Caco-2 (cell line): ENCODE measurements around the gene GPAT3. TPM values are rescaled to one million over a fixed set of nuclear protein-coding genes. Genes with fewer than 3 reads are reported as not detected.

Experiments
- BruUV-seq: library from RNA; stranded (reverse); fragments of 400-500 nt; replicated peaks from 2 replicates; lab custom pipeline; 2021; lab: Mats Ljungman, UMichigan
- CTCF ChIA-PET: fragments of 300-600 bp; sonication (Branson Sonifier 250); formaldehyde crosslinking; loops from one replicate; lab custom pipeline; 2022; ENCODE audit warnings: antibody characterized with exemption; lab: Charles Lee
- POLR2A ChIA-PET: fragments of 300-600 bp; sonication (Branson Sonifier 250); formaldehyde crosslinking; loops from one replicate; lab custom pipeline; 2022; ENCODE audit warnings: antibody characterized with exemption; lab: Charles Lee
- DNase-seq, 2 experiments: peaks; one replicate each; pipeline versions ENCODE4 v3.0.0 to v3.0.0-alpha.2; 2020 to 2022
- H3K27me3 ChIP-seq: replicated peaks from 2 replicates; pipeline ENCODE4 v1.6.0; 2011; ENCODE audit warnings: low read length; ENCODE audit not compliant: control insufficient read depth, insufficient read depth
- H3K36me3 ChIP-seq: 2 replicates; pipeline ENCODE4 v1.5.1; 2011; ENCODE audit warnings: low read length; ENCODE audit not compliant: control insufficient read depth, insufficient read depth
- H3K4me1 ChIP-seq: fragments of 250-450 bp; sonication (Bioruptor Pico); 2 replicates; pipeline ENCODE4 v1.5.1; 2020; ENCODE audit warnings: mild to moderate bottlenecking
- H3K4me3 ChIP-seq: 2 replicates; pipeline ENCODE4 v1.5.1; 2011; ENCODE audit warnings: low read depth, mild to moderate bottlenecking, control low read depth, low read length
- H3K9me3 ChIP-seq: fragments of 250-450 bp; sonication (Bioruptor Pico); 2 replicates; pipeline ENCODE4 v1.5.1; 2020; ENCODE audit warnings: mild to moderate bottlenecking, moderate library complexity
- H3K27ac Mint-ChIP-seq: one replicate; pipeline ENCODE4 v1.8.0; 2022; ENCODE audit warnings: mixed read lengths; ENCODE audit not compliant: unreplicated experiment
- H3K27me3 Mint-ChIP-seq: one replicate; pipeline ENCODE4 v1.8.0; 2022; ENCODE audit warnings: mixed read lengths; ENCODE audit not compliant: insufficient read depth, unreplicated experiment
- H3K36me3 Mint-ChIP-seq: one replicate; pipeline ENCODE4 v1.8.0; 2022; ENCODE audit warnings: mild to moderate bottlenecking, mixed read lengths; ENCODE audit not compliant: insufficient read depth, unreplicated experiment
- H3K4me1 Mint-ChIP-seq: one replicate; pipeline ENCODE4 v1.8.0; 2022; ENCODE audit warnings: low read depth, mixed read lengths; ENCODE audit not compliant: unreplicated experiment
- H3K4me3 Mint-ChIP-seq: one replicate; pipeline ENCODE4 v1.8.0; 2022; ENCODE audit warnings: mild to moderate bottlenecking, moderate library complexity, mixed read lengths; ENCODE audit not compliant: unreplicated experiment
- H3K9me3 Mint-ChIP-seq: one replicate; pipeline ENCODE4 v1.8.0; 2022; ENCODE audit warnings: mixed read lengths; ENCODE audit not compliant: unreplicated experiment
- CTCF ChIP-seq, 2 experiments: fragments of 200-600 bp in 1 of 2; IDR thresholded peaks; 1 replicate in 1 of 2; 2 replicates in 1 of 2; pipeline versions ENCODE4 v1.5.1 to v1.8.0; 2011 to 2022; ENCODE audit warnings: antibody characterized with exemption in 1 of 2, control low read depth in 1 of 2, inconsistent platforms in 1 of 2, low read depth in 1 of 2, low read length in 1 of 2, mild to moderate bottlenecking in 1 of 2, moderate library complexity in 1 of 2; ENCODE audit not compliant: insufficient read depth in 1 of 2, severe bottlenecking in 1 of 2, unreplicated experiment in 1 of 2
- intact Hi-C: fragments of 100-400 bp; cut with micrococcal nuclease; formaldehyde crosslinking; loops from one replicate; pipeline ENCODE4 v1.10.0; 2022; ENCODE audit not compliant: unreplicated experiment
- total RNA-seq: library from RNA; stranded (reverse); gene quantifications from 2 replicates; pipeline ENCODE4 v1.2.3, GENCODE V29; 2022

Gene GPAT3
- total RNA-seq, 1 experiment from 2014 or later: 4.6 TPM

GRCh38 chr4:83631066-83631465, 95.2 kb downstream of the GPAT3 start:
- no peaks in the 10 kb centered on the region for H3K27me3 Mint-ChIP-seq
- no peak overlapping the region for H3K27ac Mint-ChIP-seq
- POLR2A ChIA-PET: no interaction called here
- H3K36me3 ChIP-seq: no peaks in the 10 kb centered on the region
- H3K4me1 Mint-ChIP-seq: no peaks in the 10 kb centered on the region
- H3K9me3 Mint-ChIP-seq: no peaks in the 10 kb centered on the region
- DNase-seq: no peak
- H3K4me3 Mint-ChIP-seq: no peak overlapping the region
- intact Hi-C loops: no loop called here
- no TSS peak for BruUV-seq
- TF ChIP-seq CTCF (IDR thresholded peaks at IDR 0.05; ENCODE audit: insufficient read depth in 1 of 2, low read depth in 1 of 2, low read length in 1 of 2, severe bottlenecking in 1 of 2, unreplicated experiment in 1 of 2): no peak
- no peaks in the 10 kb centered on the region for H3K9me3 ChIP-seq
- peaks cover 6% of the 10 kb centered on the region; the same call in 1 of the 2 replicates for H3K4me1 ChIP-seq
- CTCF ChIA-PET: no interaction called here
- H3K27me3 ChIP-seq: no peaks in the 10 kb centered on the region
- H3K4me3 ChIP-seq: no peak overlapping the region
- H3K36me3 Mint-ChIP-seq: no peaks in the 10 kb centered on the region

GRCh38 chr4:83636930-83637329, 101.0 kb downstream of the GPAT3 start:
- Mint-ChIP-seq H3K36me3 (no peaks in the 10 kb centered on the region), H3K4me3 (no peak overlapping the region), H3K27me3 (no peaks in the 10 kb centered on the region)

GRCh38 chr4:83639849-83640493, 104.1 kb downstream of the GPAT3 start:
- Mint-ChIP-seq H3K36me3 (no peaks in the 10 kb centered on the region), H3K9me3 (no peaks in the 10 kb centered on the region), H3K4me3 (no peak overlapping the region), H3K27me3 (peaks cover 2% of the 10 kb centered on the region), H3K27ac (no peak overlapping the region), H3K4me1 (peaks cover 6% of the 10 kb centered on the region)
- CTCF ChIA-PET: no interaction called here
- no peaks in the 10 kb centered on the region for H3K4me1 ChIP-seq
- no TSS peak for BruUV-seq
- DNase-seq: peak; percentile 53 to 64
- no peaks in the 10 kb centered on the region for H3K36me3 ChIP-seq
- peak; percentile 53 to 69 for TF ChIP-seq CTCF (IDR thresholded peaks at IDR 0.05; ENCODE audit: insufficient read depth in 1 of 2, low read depth in 1 of 2, low read length in 1 of 2, severe bottlenecking in 1 of 2, unreplicated experiment in 1 of 2)
- H3K9me3 ChIP-seq: no peaks in the 10 kb centered on the region
- POLR2A ChIA-PET: no interaction called here
- H3K4me3 ChIP-seq: no peak overlapping the region
- no peaks in the 10 kb centered on the region for H3K27me3 ChIP-seq
- intact Hi-C loops: loop anchor here (1.0 to 5.0 kb wide), 7 partner anchors 131 to 568 kb away; partner anchors contain the start of genes COQ2 and MRPS18C

More at GRCh38 chr4:83636930-83637329, 101.0 kb downstream of the GPAT3 start:
- no peaks in the 10 kb centered on the region for H3K9me3 Mint-ChIP-seq
- no peaks in the 10 kb centered on the region for H3K4me1 Mint-ChIP-seq
- POLR2A ChIA-PET: no interaction called here
- no peak for TF ChIP-seq CTCF (IDR thresholded peaks at IDR 0.05; ENCODE audit: insufficient read depth in 1 of 2, low read depth in 1 of 2, low read length in 1 of 2, severe bottlenecking in 1 of 2, unreplicated experiment in 1 of 2)
- H3K9me3 ChIP-seq: no peaks in the 10 kb centered on the region
- H3K4me1 ChIP-seq: no peaks in the 10 kb centered on the region
- DNase-seq: no peak
- no peak overlapping the region for H3K4me3 ChIP-seq
- H3K36me3 ChIP-seq: no peaks in the 10 kb centered on the region
- intact Hi-C loops: no loop called here
- no peaks in the 10 kb centered on the region for H3K27me3 ChIP-seq
- no TSS peak for BruUV-seq
- no peak overlapping the region for H3K27ac Mint-ChIP-seq
- CTCF ChIA-PET: interaction anchor here (0.5 kb wide), 1 partner anchor 46 kb away, joined by 10 read pairs; no protein-coding TSS in a partner anchor
